ENCODE measurements around the gene TCF7L2.

TCF7L2 gene

DNA sequence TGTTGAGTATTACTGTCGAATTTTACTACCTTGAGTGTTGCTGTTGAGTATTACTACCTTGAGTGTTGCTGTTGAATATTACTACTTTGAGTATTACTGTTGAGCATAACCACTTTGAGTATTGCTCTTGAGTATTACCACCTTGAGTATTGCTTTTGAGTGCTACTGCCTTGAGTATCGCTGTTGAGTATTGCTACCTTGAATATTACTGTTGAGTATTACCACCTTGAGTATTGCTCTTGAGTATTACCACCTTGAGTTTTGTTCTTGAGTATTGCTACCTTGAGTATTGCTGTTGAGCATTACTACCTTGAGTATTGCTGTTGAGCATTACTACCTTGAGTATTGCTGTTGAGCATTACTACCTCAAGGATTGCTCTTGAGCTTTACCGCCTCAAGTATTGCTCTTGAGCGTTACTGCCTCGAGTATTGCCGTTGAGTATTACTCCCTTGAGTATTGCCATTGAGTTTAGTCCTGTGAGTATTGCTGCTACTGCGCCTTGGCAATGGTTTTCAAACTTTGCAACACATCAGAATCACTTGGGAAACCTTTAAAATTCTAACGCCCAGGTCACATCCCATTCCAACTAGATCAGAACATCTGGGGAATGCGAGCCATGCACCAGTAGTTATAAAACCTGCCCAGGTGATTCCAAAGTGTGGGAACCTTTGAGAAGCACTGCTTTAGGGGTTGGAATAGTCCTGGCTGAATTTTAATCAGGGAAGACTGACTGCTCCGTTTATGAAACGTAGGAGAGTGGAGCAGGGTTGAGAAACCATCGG, 61.7 kb downstream of the TCF7L2 start:
- H3K4me3 Mint-ChIP-seq: no peak overlapping the region
- H3K9me3 Mint-ChIP-seq: no peaks in the 10 kb centered on the region
- H3K4me1 Mint-ChIP-seq: peaks cover 29% of the 10 kb centered on the region
- peaks cover 71% of the 10 kb centered on the region for H3K27me3 Mint-ChIP-seq
- ATAC-seq: no peak
- DNase-seq: no peak
- H3K27ac Mint-ChIP-seq: no peak overlapping the region

DNA sequence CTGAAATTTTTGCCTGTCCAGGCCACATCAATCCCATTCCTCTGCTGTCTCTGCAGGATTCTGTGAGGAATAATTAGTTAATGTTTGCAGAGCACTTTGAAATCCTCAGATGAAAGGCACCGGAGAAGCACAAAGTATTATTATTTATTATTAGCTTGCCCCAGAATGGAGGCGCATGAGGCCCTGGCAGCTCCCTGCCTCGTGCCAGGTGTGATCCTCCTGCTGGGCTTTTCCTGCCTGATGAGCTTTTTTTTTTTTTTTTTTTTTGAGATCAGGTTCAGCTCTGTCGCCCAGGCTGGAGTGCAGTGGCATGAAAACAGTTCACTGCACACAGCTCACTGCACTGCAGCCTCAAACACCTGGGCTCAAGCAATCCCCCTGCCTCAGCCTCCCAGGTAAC, 65.2 kb downstream of the TCF7L2 start:
- H3K27me3 Mint-ChIP-seq: peaks cover 50% of the 10 kb centered on the region
- H3K9me3 Mint-ChIP-seq: no peaks in the 10 kb centered on the region
- DNase-seq: no peak
- peaks cover 6% of the 10 kb centered on the region for H3K4me1 Mint-ChIP-seq
- ATAC-seq: no peak
- H3K27ac Mint-ChIP-seq: no peak overlapping the region
- no peak overlapping the region for H3K4me3 Mint-ChIP-seq

DNA sequence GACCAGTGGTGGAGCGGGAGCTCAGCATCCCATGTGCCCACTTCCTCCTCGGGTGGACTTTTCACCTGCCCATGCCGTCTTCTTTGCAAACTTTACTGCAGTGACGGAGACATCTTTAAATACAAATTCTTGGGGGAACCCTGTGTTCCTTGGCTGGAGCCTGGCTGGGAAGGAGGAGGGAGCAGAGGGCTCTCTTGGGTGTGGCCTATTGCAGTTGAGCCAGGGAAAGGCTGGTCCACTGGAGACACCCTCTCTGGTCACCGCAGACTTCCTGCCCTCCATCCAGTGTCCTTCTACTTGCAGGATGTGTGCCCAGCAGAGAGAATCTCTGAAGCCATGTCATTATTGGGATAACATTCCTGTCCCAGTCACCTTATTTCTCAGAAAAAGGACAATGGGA, 67.3 kb downstream of the TCF7L2 start:
- H3K27ac Mint-ChIP-seq: no peak overlapping the region
- DNase-seq (no peak), ATAC-seq (no peak)
- H3K4me3 Mint-ChIP-seq: no peak overlapping the region
- H3K9me3 Mint-ChIP-seq: no peaks in the 10 kb centered on the region
- H3K27me3 Mint-ChIP-seq: peaks cover 30% of the 10 kb centered on the region
- H3K4me1 Mint-ChIP-seq: no peaks in the 10 kb centered on the region

DNA sequence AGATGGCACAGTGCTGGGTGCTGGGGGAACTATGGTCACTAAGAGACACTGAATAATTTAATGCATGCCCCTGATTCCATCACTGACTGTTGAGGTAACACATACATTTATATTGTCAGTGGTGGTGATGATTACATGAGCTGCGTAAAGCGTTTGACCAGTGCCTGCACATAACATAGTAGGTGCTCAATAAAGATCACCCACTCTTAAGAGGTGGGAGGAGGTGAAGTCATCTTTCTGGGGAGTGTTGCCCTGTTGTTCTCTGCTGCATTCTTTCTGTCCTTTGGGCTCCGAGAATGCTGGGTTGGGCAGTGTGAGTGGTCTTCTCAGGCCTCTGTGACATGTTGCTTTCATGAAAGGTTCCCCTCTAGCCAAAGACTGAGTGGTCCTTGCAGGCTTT, 68.0 kb downstream of the TCF7L2 start:
- Mint-ChIP-seq H3K27me3 (peaks cover 25% of the 10 kb centered on the region), H3K27ac (no peak overlapping the region), H3K4me1 (no peaks in the 10 kb centered on the region), H3K9me3 (no peaks in the 10 kb centered on the region), H3K4me3 (no peak overlapping the region)
- no peak for DNase-seq
- no peak for ATAC-seq

DNA sequence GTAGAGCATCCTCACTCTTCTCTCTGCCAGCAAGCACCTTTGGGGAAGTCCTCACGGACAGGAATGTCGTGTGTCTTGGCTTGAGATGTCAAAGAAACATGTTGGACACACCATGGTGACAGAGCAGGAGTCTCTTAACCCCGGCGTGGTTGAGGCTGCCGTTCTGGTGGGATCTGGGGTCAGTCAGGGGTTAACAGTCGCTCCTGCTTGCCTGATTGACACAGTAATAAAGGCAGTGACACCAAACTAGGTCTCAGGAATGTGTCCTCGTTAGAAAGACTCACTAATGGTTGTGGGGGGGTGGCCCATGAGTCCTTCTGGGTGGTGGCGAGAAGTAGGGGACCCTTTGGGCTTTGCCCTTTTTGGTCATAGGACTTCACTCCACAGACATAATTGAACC, 69.0 kb downstream of the TCF7L2 start:
- peaks cover 15% of the 10 kb centered on the region for H3K27me3 Mint-ChIP-seq
- no peak overlapping the region for H3K27ac Mint-ChIP-seq

DNA sequence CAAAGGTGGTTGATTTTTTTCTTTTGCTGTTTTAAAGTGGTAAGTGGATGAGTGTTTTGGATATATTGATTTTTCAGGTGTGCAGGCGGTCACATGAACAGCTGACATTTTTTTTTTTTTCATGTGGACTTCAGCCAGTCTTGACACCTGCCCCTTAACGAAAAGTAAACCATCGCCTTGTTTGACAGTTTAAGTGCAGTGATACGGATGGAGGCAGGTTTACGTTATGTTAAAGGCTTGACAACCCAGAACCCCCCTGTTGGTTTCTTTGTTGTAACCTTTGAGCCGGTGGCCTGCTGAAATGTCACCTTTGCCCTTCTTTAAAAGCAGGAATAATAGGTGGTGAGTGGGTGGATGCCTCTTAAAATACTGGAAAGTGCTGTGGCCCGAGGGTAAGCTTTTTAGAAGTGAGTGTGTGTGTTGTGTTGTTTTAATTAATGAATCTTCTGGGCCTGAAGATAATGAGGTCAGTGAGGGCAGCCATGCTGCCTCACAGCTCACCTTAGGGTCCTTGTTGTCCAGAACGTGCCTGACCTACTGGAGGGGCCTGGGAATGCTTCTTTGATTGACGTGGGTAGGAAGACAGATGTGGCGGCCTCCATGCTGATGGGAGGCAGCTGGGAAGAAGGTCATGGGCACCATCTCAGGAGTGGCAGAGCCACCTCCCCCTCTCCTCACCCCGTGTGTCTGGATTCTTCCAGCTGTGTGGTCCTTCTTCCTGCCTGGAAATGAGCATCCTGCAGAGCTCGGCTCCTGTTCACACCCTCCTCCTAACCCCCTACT, 69.8 kb downstream of the TCF7L2 start:
- Mint-ChIP-seq H3K4me1 (no peaks in the 10 kb centered on the region), H3K27ac (no peak overlapping the region), H3K27me3 (peaks cover 15% of the 10 kb centered on the region), H3K9me3 (no peaks in the 10 kb centered on the region), H3K4me3 (no peak overlapping the region)
- no peak for DNase-seq
- ATAC-seq: no peak

More for the DNA sequence above, 69.0 kb downstream of the TCF7L2 start:
- H3K9me3 Mint-ChIP-seq: no peaks in the 10 kb centered on the region
- DNase-seq: no peak
- H3K4me1 Mint-ChIP-seq: no peaks in the 10 kb centered on the region
- ATAC-seq: no peak
- no peak overlapping the region for H3K4me3 Mint-ChIP-seq

DNA sequence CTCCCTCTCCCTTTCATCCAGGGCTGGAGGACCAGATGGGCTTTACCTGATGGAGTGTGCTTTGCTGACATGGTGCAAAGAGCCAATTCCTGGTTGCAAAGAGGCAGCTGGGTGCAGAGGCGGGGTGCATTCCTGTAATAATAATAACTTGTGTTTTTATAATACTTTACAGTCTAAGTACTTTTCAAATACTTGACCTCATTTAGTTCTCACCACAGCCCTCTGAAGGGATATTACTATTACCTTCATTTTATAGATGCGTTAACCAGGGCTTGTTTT, 70.4 kb downstream of the TCF7L2 start:
- no peak overlapping the region for H3K4me3 Mint-ChIP-seq
- no peak overlapping the region for H3K27ac Mint-ChIP-seq
- ATAC-seq (no peak), DNase-seq (no peak)
- no peaks in the 10 kb centered on the region for H3K9me3 Mint-ChIP-seq
- H3K27me3 Mint-ChIP-seq: peaks cover 15% of the 10 kb centered on the region
- no peaks in the 10 kb centered on the region for H3K4me1 Mint-ChIP-seq

DNA sequence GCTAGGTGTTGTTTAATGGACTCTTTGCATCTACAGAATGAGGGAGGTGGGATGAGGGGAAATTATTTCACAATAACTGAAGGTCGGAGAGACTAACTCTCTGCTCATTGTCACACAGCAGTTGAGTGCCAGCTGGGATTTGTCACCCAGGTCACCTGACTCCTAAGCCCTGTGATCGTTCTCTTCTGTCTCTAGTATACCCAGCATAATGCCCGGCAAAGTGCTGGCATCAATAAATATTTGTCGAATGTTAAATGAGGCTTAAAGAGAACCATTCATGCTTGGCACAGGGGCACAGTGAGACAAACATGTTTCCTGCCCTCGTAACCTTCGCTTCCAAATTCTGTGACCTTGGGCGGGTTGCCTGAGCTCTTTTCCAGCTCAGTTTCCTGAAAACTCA, 70.8 kb downstream of the TCF7L2 start:
- H3K27ac Mint-ChIP-seq: no peak overlapping the region
- DNase-seq (no peak), ATAC-seq (no peak)
- no peak overlapping the region for H3K4me3 Mint-ChIP-seq
- no peaks in the 10 kb centered on the region for H3K4me1 Mint-ChIP-seq
- peaks cover 15% of the 10 kb centered on the region for H3K27me3 Mint-ChIP-seq
- no peaks in the 10 kb centered on the region for H3K9me3 Mint-ChIP-seq

DNA sequence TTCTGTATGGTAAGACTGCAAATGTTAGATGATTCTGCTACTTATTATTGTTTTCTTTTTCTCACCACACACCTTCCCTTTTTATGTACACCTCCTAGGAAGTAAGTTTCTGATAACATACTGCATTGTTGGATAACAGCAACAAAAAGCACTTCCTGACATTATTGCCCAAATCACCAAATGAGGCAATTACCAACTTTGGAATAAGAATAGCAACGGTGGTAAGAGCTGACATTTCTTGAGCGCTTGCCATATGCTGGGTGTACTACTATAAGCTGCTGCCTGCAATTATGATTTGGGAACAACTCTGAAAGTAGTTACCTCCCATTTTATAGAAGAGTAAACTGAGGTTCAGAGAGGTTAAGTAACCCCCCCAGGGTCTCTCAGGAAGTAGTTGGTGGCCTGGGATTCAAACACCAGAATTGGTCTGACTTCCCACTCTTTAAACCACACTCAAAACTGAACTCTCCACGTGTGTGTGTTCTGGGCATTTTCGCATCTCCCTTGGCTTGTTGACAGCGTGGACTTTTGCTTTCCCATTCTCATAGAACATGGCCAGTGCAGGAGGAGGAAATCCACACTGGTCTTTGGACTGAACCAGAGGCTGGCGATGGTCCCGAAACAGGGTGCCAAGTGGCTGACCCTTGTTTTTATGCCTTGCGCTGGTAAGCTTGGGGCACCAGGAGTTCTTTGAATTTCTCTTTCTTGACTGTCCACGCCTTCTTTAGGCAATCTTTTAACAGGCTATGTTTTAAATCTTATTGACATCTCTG, 71.4 kb downstream of the TCF7L2 start:
- peak overlapping the region in 1 of 2 donors; percentile 82 for H3K27ac Mint-ChIP-seq
- peaks cover 19% of the 10 kb centered on the region for H3K27me3 Mint-ChIP-seq
- no peak for ATAC-seq
- DNase-seq: no peak
- no peaks in the 10 kb centered on the region for H3K4me1 Mint-ChIP-seq
- H3K4me3 Mint-ChIP-seq: no peak overlapping the region
- H3K9me3 Mint-ChIP-seq: no peaks in the 10 kb centered on the region

DNA sequence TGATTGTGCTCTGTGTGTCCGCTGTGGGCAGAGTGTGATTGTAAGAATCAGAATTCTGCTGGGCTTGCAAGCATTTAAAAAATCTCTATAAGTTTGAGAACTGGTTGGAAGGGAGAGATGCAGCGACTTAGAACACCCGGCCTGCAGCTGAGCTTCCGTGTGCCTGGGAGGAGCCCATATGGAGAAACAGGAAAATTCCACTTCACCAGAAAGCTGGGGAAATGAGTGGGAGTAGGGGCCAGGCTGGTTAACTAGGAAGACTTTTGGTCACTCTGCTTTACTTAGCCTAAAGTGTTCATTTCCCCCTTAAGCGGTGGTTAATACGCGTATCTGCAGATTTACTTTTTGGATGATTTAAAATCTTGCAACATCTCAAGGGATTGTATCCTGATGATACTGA, 72.2 kb downstream of the TCF7L2 start:
- Mint-ChIP-seq H3K27ac (no peak overlapping the region), H3K27me3 (peaks cover 19% of the 10 kb centered on the region), H3K9me3 (no peaks in the 10 kb centered on the region), H3K4me1 (peaks cover 7% of the 10 kb centered on the region), H3K4me3 (no peak overlapping the region)
- no peak for ATAC-seq
- DNase-seq: no peak

DNA sequence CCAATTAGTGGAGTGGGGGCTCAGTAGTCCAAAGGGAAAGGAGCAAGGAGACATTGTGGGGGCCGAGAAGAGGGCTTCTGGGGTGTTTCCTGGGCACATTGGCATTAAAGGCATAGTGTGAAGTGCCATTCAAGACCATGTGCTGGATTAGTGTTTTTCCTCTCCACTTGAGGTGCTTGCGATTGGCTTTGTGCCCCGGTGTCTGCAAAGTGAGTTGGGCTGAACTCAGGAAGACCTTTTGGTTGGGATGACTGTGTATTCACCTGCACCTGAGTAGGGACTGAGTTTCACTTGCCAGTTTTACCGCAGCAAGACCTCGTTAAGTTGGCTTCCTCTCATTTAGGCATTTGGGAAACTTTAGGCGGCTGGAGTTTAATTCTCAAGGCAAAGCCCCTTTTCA, 73.0 kb downstream of the TCF7L2 start:
- DNase-seq: no peak
- no peak overlapping the region for H3K4me3 Mint-ChIP-seq
- no peak for ATAC-seq
- peaks cover 19% of the 10 kb centered on the region for H3K27me3 Mint-ChIP-seq
- H3K27ac Mint-ChIP-seq: no peak overlapping the region
- peaks cover 14% of the 10 kb centered on the region for H3K4me1 Mint-ChIP-seq
- no peaks in the 10 kb centered on the region for H3K9me3 Mint-ChIP-seq

DNA sequence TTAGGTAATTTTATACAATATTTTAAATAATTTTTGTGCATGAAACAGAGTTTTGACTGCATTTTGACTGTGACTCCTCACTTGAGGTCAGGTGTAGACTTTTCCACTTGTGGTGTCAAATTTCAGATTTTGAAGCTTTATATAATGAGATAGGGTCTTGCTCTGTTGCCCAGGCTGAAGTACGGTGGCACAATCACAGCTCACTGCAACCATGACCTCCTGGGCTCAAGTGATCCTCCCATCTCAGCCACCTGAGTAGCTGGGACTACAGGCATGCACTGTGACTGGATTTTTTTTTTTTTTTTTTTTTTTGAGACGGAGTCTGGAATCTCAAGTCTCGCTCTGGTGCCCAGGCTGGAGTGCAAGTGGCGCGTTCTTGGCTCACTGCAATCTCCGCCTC, 74.9 kb downstream of the TCF7L2 start:
- no peak for DNase-seq
- Mint-ChIP-seq H3K4me1 (peaks cover 16% of the 10 kb centered on the region), H3K27me3 (peaks cover 31% of the 10 kb centered on the region), H3K4me3 (no peak overlapping the region), H3K9me3 (no peaks in the 10 kb centered on the region), H3K27ac (no peak overlapping the region)
- no peak for ATAC-seq

DNA sequence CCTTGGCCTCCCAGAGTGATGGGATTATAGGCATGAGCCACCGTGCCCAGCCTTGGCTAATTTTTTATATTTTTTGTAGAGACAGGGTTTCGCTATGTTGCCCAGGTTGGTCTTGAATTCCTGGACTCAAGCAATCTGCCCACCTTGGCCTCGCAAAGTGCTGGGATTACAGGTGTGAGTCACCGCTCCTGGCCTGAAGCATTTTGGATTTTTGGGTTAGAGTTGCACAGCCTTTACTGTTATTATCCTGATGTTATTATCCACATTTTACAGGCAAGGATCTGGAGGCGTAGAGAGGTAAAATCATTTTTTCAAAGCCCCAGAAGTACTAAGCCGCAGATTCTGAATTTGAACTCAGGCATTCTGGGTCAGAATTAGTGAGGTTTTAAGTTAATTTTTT, 75.4 kb downstream of the TCF7L2 start:
- Mint-ChIP-seq H3K27ac (no peak overlapping the region), H3K9me3 (no peaks in the 10 kb centered on the region), H3K4me1 (peaks cover 16% of the 10 kb centered on the region), H3K27me3 (peaks cover 31% of the 10 kb centered on the region), H3K4me3 (no peak overlapping the region)
- ATAC-seq: no peak
- no peak for DNase-seq

DNA sequence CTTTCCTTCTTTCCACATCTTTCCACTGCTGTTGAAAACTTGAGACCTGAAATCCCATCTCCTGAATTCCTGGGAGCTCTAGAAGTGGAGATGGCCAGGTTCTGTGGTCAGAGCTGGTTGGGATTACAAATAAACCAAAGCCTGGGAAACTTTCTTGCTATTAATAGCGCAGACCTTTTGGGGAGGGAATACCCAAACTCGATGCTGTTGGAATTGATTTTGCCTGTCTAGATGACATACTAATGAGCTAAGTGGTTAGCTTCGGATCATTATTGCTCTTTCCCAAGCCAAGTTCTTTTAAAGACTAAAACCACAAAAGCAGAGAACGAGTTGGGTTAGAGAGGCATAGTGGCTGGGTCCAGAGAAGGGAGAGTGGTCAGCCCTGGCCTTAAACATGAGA, 76.6 kb downstream of the TCF7L2 start:
- DNase-seq: no peak
- peak overlapping the region in 1 of 2 donors; percentile 78 for H3K27ac Mint-ChIP-seq
- H3K4me1 Mint-ChIP-seq: peaks cover 16% of the 10 kb centered on the region

DNA sequence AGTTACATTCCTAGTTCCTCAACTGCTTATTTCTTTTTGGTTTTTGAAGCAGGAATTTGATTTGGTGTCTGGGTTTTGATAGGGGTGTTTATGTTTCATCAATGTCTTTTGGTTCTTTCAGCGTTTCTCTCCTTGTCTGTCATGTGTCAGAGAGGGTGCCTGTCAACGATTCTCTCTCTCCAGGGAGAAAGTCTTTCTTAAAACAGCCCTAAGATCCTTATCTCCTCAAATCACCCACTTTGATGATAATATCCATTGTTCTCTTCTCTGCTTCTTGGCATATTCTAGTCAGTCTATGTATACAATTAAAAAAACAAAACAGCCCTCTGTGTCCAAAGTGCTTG, 77.2 kb downstream of the TCF7L2 start:
- H3K9me3 Mint-ChIP-seq: no peaks in the 10 kb centered on the region
- H3K27ac Mint-ChIP-seq: no peak overlapping the region
- H3K27me3 Mint-ChIP-seq: peaks cover 31% of the 10 kb centered on the region
- H3K4me1 Mint-ChIP-seq: peaks cover 16% of the 10 kb centered on the region
- no peak for DNase-seq
- H3K4me3 Mint-ChIP-seq: no peak overlapping the region
- ATAC-seq: no peak

More for the DNA sequence above, 76.6 kb downstream of the TCF7L2 start:
- no peak for ATAC-seq
- Mint-ChIP-seq H3K9me3 (no peaks in the 10 kb centered on the region), H3K27me3 (peaks cover 31% of the 10 kb centered on the region), H3K4me3 (no peak overlapping the region)
